Gastroesophageal sphincter (tissue), 3 donors: ENCODE data around the gene EVA1A.

Source experiments
- EP300 ChIP-seq: sonication (generic); formaldehyde crosslinking; IDR thresholded peaks from one replicate; pipeline ENCODE4 v1.6.1; 2017; ENCODE audit warnings: antibody characterized with exemption, mild to moderate bottlenecking
- POLR2A ChIP-seq, 2 donors: fragments of 450-650 bp; IDR thresholded peaks; one replicate each; pipeline ENCODE4 v1.6.1; 2017; ENCODE audit warnings: antibody characterized with exemption in 2 of 2, mild to moderate bottlenecking in 2 of 2, moderate library complexity in 1 of 2
- POLR2AphosphoS5 ChIP-seq: sonication (generic); formaldehyde crosslinking; IDR thresholded peaks from one replicate; pipeline ENCODE4 v1.6.1; 2017; ENCODE audit warnings: antibody characterized with exemption
- TF ChIP-seq, protein P1 (sequence below), 4 experiments: fragments of 200-600 bp in 2 of 4; fragments of 450-650 bp in 2 of 4; sonication (generic) in 1 of 4; IDR thresholded peaks; one replicate each; pipeline ENCODE4 v1.5.1; 2017 to 2019; ENCODE audit warnings: antibody characterized with exemption in 4 of 4, mild to moderate bottlenecking in 2 of 4, moderate library complexity in 2 of 4

DNA sequence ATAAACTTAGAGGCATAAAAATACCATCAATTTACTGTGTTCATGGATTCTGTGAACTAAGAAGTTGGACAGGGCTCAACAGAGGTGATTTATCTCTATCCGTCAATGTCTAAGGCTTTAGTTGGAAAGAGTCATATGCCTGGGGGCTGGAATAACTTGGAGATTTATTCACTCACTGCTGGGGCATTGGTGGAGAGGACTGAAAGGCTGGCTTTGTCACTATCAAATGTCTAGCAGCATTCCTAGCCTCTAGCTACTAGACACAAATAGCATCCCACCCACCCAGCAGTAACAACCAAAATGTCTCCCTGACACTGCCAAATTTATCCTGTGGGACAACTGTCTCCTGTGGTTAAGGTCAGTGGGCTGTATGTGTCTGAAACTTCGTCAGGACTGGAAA, 71.0 kb downstream of the EVA1A start:
- TF ChIP-seq EP300 (no peak), POLR2A (IDR thresholded peaks at IDR 0.05) (no peak), POLR2AphosphoS5 (no peak)
- TF ChIP-seq, protein P1, sequence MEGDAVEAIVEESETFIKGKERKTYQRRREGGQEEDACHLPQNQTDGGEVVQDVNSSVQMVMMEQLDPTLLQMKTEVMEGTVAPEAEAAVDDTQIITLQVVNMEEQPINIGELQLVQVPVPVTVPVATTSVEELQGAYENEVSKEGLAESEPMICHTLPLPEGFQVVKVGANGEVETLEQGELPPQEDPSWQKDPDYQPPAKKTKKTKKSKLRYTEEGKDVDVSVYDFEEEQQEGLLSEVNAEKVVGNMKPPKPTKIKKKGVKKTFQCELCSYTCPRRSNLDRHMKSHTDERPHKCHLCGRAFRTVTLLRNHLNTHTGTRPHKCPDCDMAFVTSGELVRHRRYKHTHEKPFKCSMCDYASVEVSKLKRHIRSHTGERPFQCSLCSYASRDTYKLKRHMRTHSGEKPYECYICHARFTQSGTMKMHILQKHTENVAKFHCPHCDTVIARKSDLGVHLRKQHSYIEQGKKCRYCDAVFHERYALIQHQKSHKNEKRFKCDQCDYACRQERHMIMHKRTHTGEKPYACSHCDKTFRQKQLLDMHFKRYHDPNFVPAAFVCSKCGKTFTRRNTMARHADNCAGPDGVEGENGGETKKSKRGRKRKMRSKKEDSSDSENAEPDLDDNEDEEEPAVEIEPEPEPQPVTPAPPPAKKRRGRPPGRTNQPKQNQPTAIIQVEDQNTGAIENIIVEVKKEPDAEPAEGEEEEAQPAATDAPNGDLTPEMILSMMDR (IDR thresholded peaks at IDR 0.05) = no peak
